Tibial nerve (tissue), 4 donors: ENCODE measurements around the gene FOXJ2.

Experiments
- CTCF ChIP-seq, 5 experiments: fragments of 200-600 bp in 3 of 5; fragments of 450-650 bp in 2 of 5; sonication (generic) in 3 of 5; IDR thresholded peaks; one replicate each; pipeline ENCODE4 v1.5.1; 2016 to 2019; ENCODE audit warnings: antibody characterized with exemption in 5 of 5, mild to moderate bottlenecking in 3 of 5, moderate library complexity in 2 of 5
- EP300 ChIP-seq, 2 donors: sonication (generic); formaldehyde crosslinking; IDR thresholded peaks; one replicate each; pipeline ENCODE4 v1.6.1; 2017; ENCODE audit warnings: antibody characterized with exemption in 2 of 2, mild to moderate bottlenecking in 1 of 2
- POLR2A ChIP-seq, 2 donors: fragments of 450-650 bp; IDR thresholded peaks; one replicate each; pipeline ENCODE4 v1.6.1; 2017; ENCODE audit warnings: antibody characterized with exemption in 2 of 2, mild to moderate bottlenecking in 2 of 2, moderate library complexity in 2 of 2

- TF ChIP-seq CTCF (IDR thresholded peaks at IDR 0.05): no peak
- TF ChIP-seq EP300 (IDR thresholded peaks at IDR 0.05): no peak
- TF ChIP-seq POLR2A (IDR thresholded peaks at IDR 0.05): no peak
These were observed 55.1 kb downstream of the FOXJ2 start for GRCh38 chr12:8087666-8088065.
